Endothelial cell of umbilical vein (primary cell): ENCODE data around the gene MVK. TPM values are rescaled to one million over a fixed set of nuclear protein-coding genes. Genes with fewer than 3 reads are reported as not detected.

Experiments used
- BruUV-seq: library from RNA; stranded (reverse); fragments of 400-500 nt; replicated peaks from 2 replicates; lab custom pipeline; 2021; lab: Mats Ljungman, UMichigan
- CTCF ChIA-PET: fragments of 300-600, 350-600 bp; sonication (Branson Sonifier 250); formaldehyde crosslinking; loops from one replicate; lab custom pipeline; 2021; ENCODE audit warnings: antibody characterized with exemption, inconsistent platforms; lab: Charles Lee
- POLR2A ChIA-PET: fragments of 300-600, 350-600 bp; sonication (Branson Sonifier 250); formaldehyde crosslinking; loops from one replicate; lab custom pipeline; 2021; ENCODE audit warnings: antibody characterized with exemption, inconsistent platforms; lab: Charles Lee
- DNase-seq: peaks from one replicate; pipeline ENCODE4 v3.0.0-alpha.2; 2011; ENCODE audit warnings: low read depth, low spot score
- FAIRE-seq: peaks from 2 replicates; lab custom pipeline; 2011; peaks lifted over from hg19 to GRCh38; lab: Jason Lieb, UNC
- H2AFZ ChIP-seq: 2 replicates; pipeline ENCODE4 v1.6.0; 2012; ENCODE audit warnings: low read depth, low read length, control low read depth, inconsistent platforms
- H3K27ac ChIP-seq: 2 replicates; pipeline ENCODE4 v1.5.1; 2011; ENCODE audit warnings: low read depth, mild to moderate bottlenecking, control low read depth, low read length, moderate library complexity; ENCODE audit not compliant: insufficient read depth
- H3K27me3 ChIP-seq, 2 experiments: 2 replicates each; pipeline versions ENCODE4 v1.6.0 to v1.6.1; 2011; ENCODE audit warnings: low read length in 2 of 2, mixed read lengths in 1 of 2; ENCODE audit not compliant: control insufficient read depth in 2 of 2, insufficient read depth in 2 of 2
- H3K36me3 ChIP-seq, 2 experiments: 2 replicates in 1 of 2; 3 replicates in 1 of 2; pipeline ENCODE4 v1.5.1; 2011; ENCODE audit warnings: low read length in 2 of 2, mild to moderate bottlenecking in 1 of 2, moderate library complexity in 1 of 2; ENCODE audit not compliant: control insufficient read depth in 2 of 2, insufficient read depth in 2 of 2; ENCODE audit errors: extremely low read depth in 1 of 2
- H3K4me1 ChIP-seq: 3 replicates; pipeline ENCODE4 v1.5.1; 2011; ENCODE audit warnings: mild to moderate bottlenecking, low read length; ENCODE audit not compliant: control insufficient read depth, insufficient read depth; ENCODE audit errors: extremely low read depth
- H3K4me2 ChIP-seq: 2 replicates; pipeline ENCODE4 v1.6.1; 2011; ENCODE audit warnings: low read length, control low read depth, mixed read lengths; ENCODE audit not compliant: insufficient read depth
- H3K4me3 ChIP-seq, 3 experiments: fragments of 200-600 bp in 1 of 3; sonication (generic), shearing (Covaris generic) in 1 of 3; replicated peaks in 1 of 3; 2 replicates each; pipeline ENCODE4 v1.5.1; 2011 to 2016; ENCODE audit warnings: control low read depth in 3 of 3, low read length in 3 of 3, mild to moderate bottlenecking in 2 of 3, inconsistent platforms in 1 of 3, low read depth in 1 of 3, moderate library complexity in 1 of 3; ENCODE audit not compliant: insufficient read depth in 1 of 3
- H3K79me2 ChIP-seq: 2 replicates; pipeline ENCODE4 v1.6.0; 2012; ENCODE audit warnings: low read length, inconsistent platforms; ENCODE audit not compliant: control insufficient read depth, insufficient read depth
- H3K9ac ChIP-seq: replicated peaks from 2 replicates; pipeline ENCODE3; 2011; ENCODE audit warnings: low read length, control low read depth; ENCODE audit not compliant: insufficient read depth; ENCODE audit errors: extremely low read depth
- H3K9me1 ChIP-seq: replicated peaks from 3 replicates; pipeline ENCODE4 v1.6.0; 2011; ENCODE audit warnings: mild to moderate bottlenecking, low read length; ENCODE audit not compliant: control insufficient read depth, insufficient read depth; ENCODE audit errors: extremely low read depth
- H3K9me3 ChIP-seq: replicated peaks from 2 replicates; pipeline ENCODE4 v1.5.1; 2012; ENCODE audit warnings: low read length, inconsistent platforms; ENCODE audit not compliant: control insufficient read depth, insufficient read depth
- H4K20me1 ChIP-seq: replicated peaks from 2 replicates; pipeline ENCODE3; 2011; ENCODE audit warnings: mild to moderate bottlenecking, low read length; ENCODE audit not compliant: control insufficient read depth, insufficient read depth; ENCODE audit errors: extremely low read depth
- CTCF ChIP-seq, 2 donors: IDR thresholded peaks; 1 replicate in 1 of 2; 2 replicates in 1 of 2; pipeline ENCODE4 v1.5.1; 2011; ENCODE audit warnings: low read length in 2 of 2, mild to moderate bottlenecking in 2 of 2, moderate library complexity in 2 of 2, control low read depth in 1 of 2, inconsistent platforms in 1 of 2, low read depth in 1 of 2; ENCODE audit not compliant: insufficient read depth in 1 of 2; ENCODE audit errors: extremely low read depth in 1 of 2
- EZH2 ChIP-seq: IDR thresholded peaks from 2 replicates; pipeline ENCODE4 v1.6.1; 2012; ENCODE audit warnings: borderline replicate concordance, low read depth, mild to moderate bottlenecking, moderate library complexity, low read length, inconsistent platforms; ENCODE audit not compliant: severe bottlenecking
- FOS ChIP-seq: IDR thresholded peaks from 2 replicates; pipeline ENCODE4 v1.6.1; 2011; ENCODE audit warnings: mild to moderate bottlenecking, low read length, moderate library complexity, borderline replicate concordance; ENCODE audit not compliant: insufficient read depth
- GATA2 ChIP-seq: IDR thresholded peaks from 2 replicates; pipeline ENCODE4 v1.7.0; 2011; ENCODE audit warnings: low read depth, mild to moderate bottlenecking, moderate library complexity, mixed read lengths, low read length; ENCODE audit not compliant: insufficient read length, insufficient read depth
- JUN ChIP-seq: IDR thresholded peaks from 2 replicates; pipeline ENCODE4 v1.6.1; 2011; ENCODE audit warnings: borderline replicate concordance, low read depth; ENCODE audit not compliant: insufficient read length, insufficient read depth
- MAX ChIP-seq: IDR thresholded peaks from 2 replicates; pipeline ENCODE4 v1.6.1; 2011; ENCODE audit not compliant: insufficient read depth, insufficient read length
- MYC ChIP-seq: IDR thresholded peaks from one replicate; pipeline ENCODE4 v1.6.1; 2011; ENCODE audit warnings: mild to moderate bottlenecking, low read depth, low read length
- POLR2A ChIP-seq: IDR thresholded peaks from 2 replicates; pipeline ENCODE4 v1.6.1; 2012; ENCODE audit warnings: low read depth, mild to moderate bottlenecking, control low read depth, low read length
- POLR2AphosphoS5 ChIP-seq: IDR thresholded peaks from 2 replicates; pipeline ENCODE4 v1.6.1; 2012; ENCODE audit warnings: low read depth, mild to moderate bottlenecking, control low read depth, low read length, moderate library complexity; ENCODE audit not compliant: insufficient read depth
- dilution Hi-C: fragments of 300-500 bp; cut with MboI; formaldehyde crosslinking; loops from one replicate; pipeline ENCODE4 v1.15.0; 2019; ENCODE audit warnings: low sequenced_read_pairs; ENCODE audit not compliant: extremely low pct_ligation_motif_present
- intact Hi-C: fragments of 100-400 bp; cut with micrococcal nuclease; formaldehyde crosslinking; loops from one replicate; pipeline ENCODE4 v1.10.0; 2022
- polyA plus RNA-seq, 4 experiments: library from polyadenylated mRNA; depleted of rRNA in 3 of 4; stranded (reverse) in 3 of 4; unstranded in 1 of 4; fragments of >200 nt; gene quantifications; 2 replicates each; pipeline versions ENCODE4 v1.2.1 to v1.2.3, GENCODE V29; 2011 to 2012; ENCODE audit warnings: missing spikeins in 1 of 4
- total RNA-seq: library from RNA; stranded (reverse); gene quantifications from 2 replicates; pipeline ENCODE4 v1.2.3, GENCODE V29; 2021

Gene MVK
- total and polyA plus RNA-seq, 2 donors (not counting 3 experiments of a cell fraction or from before 2014, with no cell fraction given), result 32.6 to 42.6 TPM

DNA sequence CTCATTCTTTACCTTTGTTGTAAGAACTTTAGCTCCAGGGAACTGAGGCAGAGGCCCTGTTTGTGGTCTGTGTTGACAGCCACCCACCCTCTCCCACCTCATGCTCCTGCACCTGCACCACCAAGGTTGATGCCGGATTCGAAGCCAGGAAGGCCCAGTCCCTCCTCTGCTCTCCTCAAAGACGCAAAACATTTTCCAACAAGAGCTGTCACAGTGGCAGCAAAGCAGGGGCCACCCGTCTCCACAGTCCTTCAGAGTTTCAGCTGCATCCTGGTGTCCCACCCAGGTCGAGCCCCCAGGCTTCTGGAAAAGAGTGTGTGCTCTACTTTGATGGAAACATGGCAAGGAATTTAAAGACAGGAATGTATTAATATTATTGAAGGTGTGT, 37.7 kb upstream of the MVK start:
- Histone ChIP-seq H3K9me1 (no peaks in the 10 kb centered on the region), H3K4me2 (no peak overlapping the region), H3K4me3 (no peak overlapping the region), H3K9ac (no peak overlapping the region), H3K27ac (no peak overlapping the region), H3K36me3 (peaks cover 0 to 11% of the 10 kb centered on the region in 2 experiments), H2AFZ (no peak overlapping the region), H3K4me1 (peaks cover 8% of the 10 kb centered on the region), H3K9me3 (no peaks in the 10 kb centered on the region), H3K79me2 (no peaks in the 10 kb centered on the region), H4K20me1 (no peaks in the 10 kb centered on the region), H3K27me3 (no peaks in the 10 kb centered on the region)
- FAIRE-seq (no peak), DNase-seq (no peak)
- dilution Hi-C loops (no loop called here), intact Hi-C loops (no loop called here)
- no TSS peak for BruUV-seq
- POLR2A ChIA-PET, result no interaction called here
- TF ChIP-seq CTCF (IDR thresholded peaks at IDR 0.05; ENCODE audit: extremely low read depth in 1 of 2, insufficient read depth in 1 of 2, low read depth in 1 of 2, low read length in 2 of 2) (no peak), POLR2A (no peak), POLR2AphosphoS5 (no peak), GATA2 (no peak), FOS (no peak), MYC (no peak), EZH2 (no peak), JUN (no peak), MAX (no peak)
- CTCF ChIA-PET, result no interaction called here
